Epithelial cell of esophagus (primary cell): ENCODE measurements around the gene DCLRE1A.
"Not testable (repeated sequence)": the region's sequence is repeated elsewhere in the genome, so short reads cannot be mapped to it uniquely, and the experiment has no call there.

Experiments used
- DNase-seq: peaks from one replicate; pipeline ENCODE4 v3.0.0; 2010; ENCODE audit warnings: low read depth
- H3K4me3 ChIP-seq: 2 replicates; pipeline ENCODE4 v1.5.1; 2011; ENCODE audit warnings: mild to moderate bottlenecking, low read length, control low read depth
- CTCF ChIP-seq: IDR thresholded peaks from 2 replicates; pipeline ENCODE4 v1.5.1; 2011; ENCODE audit warnings: low read depth, mild to moderate bottlenecking, low read length, control low read depth, inconsistent platforms; ENCODE audit not compliant: insufficient read depth; ENCODE audit errors: missing control alignments

DCLRE1A gene

DNA sequence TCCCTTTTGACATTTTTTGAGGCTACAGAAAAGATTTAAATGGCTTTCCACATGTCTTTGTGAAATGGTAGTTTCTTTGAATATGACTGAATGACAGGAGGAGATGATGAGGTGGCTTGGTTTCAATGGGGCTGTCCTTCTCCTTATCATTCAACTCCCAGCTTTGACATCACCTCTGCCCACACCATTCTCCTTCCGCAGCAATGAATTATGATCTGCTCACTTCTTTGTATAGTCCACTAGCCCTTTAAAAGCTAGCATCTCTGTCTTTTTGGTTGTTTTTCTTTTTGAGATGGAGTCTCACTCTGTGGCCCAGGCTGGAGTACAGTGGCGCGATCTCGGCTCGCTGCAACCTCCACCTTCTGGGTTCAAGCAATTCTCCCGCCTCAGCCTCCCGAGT, 31.7 kb downstream of the DCLRE1A start:
- no peak overlapping the region for H3K4me3 ChIP-seq
- DNase-seq, result no peak
- TF ChIP-seq CTCF, result no peak

- not testable (repeated sequence) for DNase-seq, H3K4me3 ChIP-seq
These were observed 32.6 kb downstream of the DCLRE1A start for GRCh38 chr10:113821306-113821705.

GRCh38 chr10:113820507-113820906, 33.4 kb downstream of the DCLRE1A start:
- no peak overlapping the region for H3K4me3 ChIP-seq
- TF ChIP-seq CTCF, result no peak
- no peak for DNase-seq

- no peak for DNase-seq
- TF ChIP-seq CTCF, result no peak
- no peak overlapping the region for H3K4me3 ChIP-seq
These were observed 33.9 kb downstream of the DCLRE1A start for GRCh38 chr10:113819989-113820388.

GRCh38 chr10:113814700-113815099, 39.2 kb downstream of the DCLRE1A start:
- not testable (repeated sequence) for H3K4me3 ChIP-seq, DNase-seq

DNA sequence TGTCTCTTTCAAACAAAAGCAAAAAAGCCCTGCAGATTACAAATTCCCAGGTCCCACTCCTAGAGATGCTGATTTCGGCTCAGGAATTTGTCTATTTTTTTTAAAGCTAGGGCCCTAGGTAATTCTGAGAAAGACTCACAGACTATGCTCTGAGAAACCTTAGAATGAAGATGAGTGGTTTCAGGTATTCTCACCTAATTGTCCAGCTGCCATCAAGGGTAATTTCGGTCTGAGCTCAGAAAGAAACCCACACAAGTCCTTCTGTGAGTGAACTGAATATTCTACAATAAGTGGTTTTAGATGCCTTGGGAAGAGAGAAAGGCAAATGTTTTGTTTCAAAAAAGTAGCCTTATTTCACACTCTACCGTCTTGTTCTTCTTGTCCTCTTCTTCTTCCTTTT, 45.7 kb downstream of the DCLRE1A start:
- no peak for TF ChIP-seq CTCF
- H3K4me3 ChIP-seq, result no peak overlapping the region
- DNase-seq, result no peak

GRCh38 chr10:113806503-113806902, 47.4 kb downstream of the DCLRE1A start:
- no peak overlapping the region for H3K4me3 ChIP-seq
- TF ChIP-seq CTCF, result no peak
- DNase-seq, result no peak

DNA sequence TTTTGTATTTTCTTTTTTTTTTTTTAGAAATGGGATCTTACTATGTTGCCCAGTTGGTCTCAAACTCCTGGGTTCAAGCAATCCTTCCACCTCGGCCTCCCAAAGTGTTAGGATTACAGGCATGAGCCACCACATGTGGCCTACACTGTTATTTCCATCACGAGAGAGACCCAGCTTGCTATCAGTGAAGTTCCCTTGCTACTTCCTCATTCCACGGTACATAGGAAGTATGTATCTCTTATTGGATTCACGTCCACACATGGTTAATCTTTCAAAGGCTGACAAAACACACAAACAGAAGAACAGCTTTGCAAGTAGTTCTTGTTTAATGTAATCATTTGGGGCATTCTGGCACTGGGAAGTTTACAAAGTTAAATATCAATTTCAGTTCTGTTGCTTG, 50.9 kb downstream of the DCLRE1A start:
- H3K4me3 ChIP-seq, result no peak overlapping the region
- TF ChIP-seq CTCF, result no peak
- no peak for DNase-seq
